Neural cell (in vitro differentiated cells): ENCODE data around the gene MBNL3. TPM values are rescaled to one million over a fixed set of nuclear protein-coding genes. Genes with fewer than 3 reads are reported as not detected.

ENCODE experiments used
- H2AFZ ChIP-seq: fragments of 200-600, 300-800 bp; sonication (generic), shearing (Covaris generic); 2 replicates; pipeline ENCODE4 v1.6.0; 2014; ENCODE audit warnings: low read depth, mild to moderate bottlenecking, antibody characterized with exemption, low read length, moderate library complexity
- H3F3A ChIP-seq: fragments of 200-600 bp; shearing (Covaris generic); 2 replicates; pipeline ENCODE4 v1.6.1; 2016; ENCODE audit warnings: mild to moderate bottlenecking, moderate library complexity, mixed read lengths, antibody characterized with exemption, low read length; ENCODE audit not compliant: insufficient read depth, poor library complexity, severe bottlenecking
- H3K27ac ChIP-seq: fragments of 200-600, 300-800 bp; sonication (generic), shearing (Covaris generic); 2 replicates; pipeline ENCODE4 v1.5.1; 2014; ENCODE audit warnings: mild to moderate bottlenecking, low read length, moderate library complexity
- H3K27me3 ChIP-seq: fragments of 300-800, 200-600 bp; sonication (generic), shearing (Covaris generic); 2 replicates; pipeline ENCODE4 v1.6.0; 2014; ENCODE audit warnings: mild to moderate bottlenecking, low read depth, low read length, moderate library complexity; ENCODE audit not compliant: insufficient read depth
- H3K36me3 ChIP-seq: fragments of 300-800, 200-600 bp; sonication (generic), shearing (Covaris generic); 2 replicates; pipeline ENCODE4 v1.5.1; 2014; ENCODE audit warnings: mild to moderate bottlenecking, antibody characterized with exemption, low read length, moderate library complexity; ENCODE audit not compliant: insufficient read depth
- H3K4me2 ChIP-seq: fragments of 300-800, 200-600 bp; sonication (generic), shearing (Covaris generic); 2 replicates; pipeline ENCODE4 v1.6.0; 2014; ENCODE audit warnings: mild to moderate bottlenecking, low read length
- H3K4me3 ChIP-seq: fragments of 300-800, 200-600 bp; sonication (generic), shearing (Covaris generic); 2 replicates; pipeline ENCODE4 v1.5.1; 2014; ENCODE audit warnings: mild to moderate bottlenecking, low read length, moderate library complexity
- H3K79me2 ChIP-seq: fragments of 200-600 bp; shearing (Covaris generic); replicated peaks from 2 replicates; pipeline ENCODE4 v1.6.0; 2014; ENCODE audit warnings: mild to moderate bottlenecking, low read length, moderate library complexity; ENCODE audit not compliant: insufficient read depth
- H3K9ac ChIP-seq: fragments of 300-800, 200-600 bp; sonication (generic), shearing (Covaris generic); 2 replicates; pipeline ENCODE4 v1.6.1; 2016; ENCODE audit warnings: mild to moderate bottlenecking, low read length, mixed read lengths
- H3K9me2 ChIP-seq: fragments of 200-600 bp; shearing (Covaris generic); 2 replicates; pipeline ENCODE4 v1.6.1; 2016; ENCODE audit warnings: mild to moderate bottlenecking, low read length, mixed read lengths; ENCODE audit not compliant: insufficient read depth
- H3K9me3 ChIP-seq: fragments of 200-600, 300-800 bp; sonication (generic), shearing (Covaris generic); 2 replicates; pipeline ENCODE4 v1.6.1; 2016; ENCODE audit warnings: mild to moderate bottlenecking, mixed run types, low read length, moderate library complexity, mixed read lengths
- H4K20me1 ChIP-seq: fragments of 200-600 bp; shearing (Covaris generic); 2 replicates; pipeline ENCODE4 v1.6.1; 2016; ENCODE audit warnings: mild to moderate bottlenecking, mixed run types; ENCODE audit not compliant: insufficient read depth
- CTCF ChIP-seq: fragments of 450-650 bp; IDR thresholded peaks from 2 replicates; pipeline ENCODE4 v1.5.1; 2014; ENCODE audit warnings: antibody characterized with exemption, mild to moderate bottlenecking, moderate library complexity; ENCODE audit not compliant: poor library complexity, severe bottlenecking
- EP300 ChIP-seq: fragments of 450-650 bp; conservative IDR thresholded peaks from 2 replicates; pipeline ENCODE4 v1.6.1; 2014; ENCODE audit warnings: antibody characterized with exemption, mild to moderate bottlenecking, moderate library complexity; ENCODE audit not compliant: poor library complexity, severe bottlenecking
- EZH2 ChIP-seq: fragments of 200-600, 300-800 bp; shearing (Covaris generic), sonication (generic); IDR thresholded peaks from 2 replicates; pipeline ENCODE4 v1.6.1; 2014; ENCODE audit warnings: antibody characterized with exemption, low read length, borderline replicate concordance, mild to moderate bottlenecking; ENCODE audit not compliant: insufficient read depth, poor library complexity, severe bottlenecking
- POLR2AphosphoS5 ChIP-seq: IDR thresholded peaks from 2 replicates; pipeline ENCODE4 v1.6.1; 2012
- RAD21 ChIP-seq: fragments of 450-650 bp; conservative IDR thresholded peaks from 2 replicates; pipeline ENCODE4 v1.6.1; 2014; ENCODE audit warnings: antibody characterized with exemption, mild to moderate bottlenecking, moderate library complexity
- REST ChIP-seq: IDR thresholded peaks from 2 replicates; pipeline ENCODE4 v1.6.1; 2012; ENCODE audit warnings: borderline replicate concordance
- SMC3 ChIP-seq: fragments of 450-650 bp; conservative IDR thresholded peaks from 2 replicates; pipeline ENCODE4 v1.6.1; 2014; ENCODE audit warnings: antibody characterized with exemption, mild to moderate bottlenecking, moderate library complexity; ENCODE audit not compliant: poor library complexity
- TAF1 ChIP-seq: IDR thresholded peaks from 2 replicates; pipeline ENCODE4 v1.6.1; 2012; ENCODE audit warnings: low read depth
- polyA plus RNA-seq: library from polyadenylated mRNA; depleted of rRNA; stranded (reverse); fragments of >200 nt; gene quantifications from 2 replicates; pipeline ENCODE4 v1.2.3, GENCODE V29; 2014

The MBNL3 gene
- polyA plus RNA-seq, 1 donor from 2014 or later, result 0.09 TPM

- no peaks in the 10 kb centered on the region for H3F3A ChIP-seq
- no peaks in the 10 kb centered on the region for H3K9me3 ChIP-seq
- TF ChIP-seq CTCF (no peak), POLR2AphosphoS5 (no peak), EZH2 (no peak), TAF1 (no peak), EP300 (no peak), RAD21 (no peak)
- H3K4me3 ChIP-seq, result no peak overlapping the region
- H3K4me2 ChIP-seq, result no peak overlapping the region
- H3K27me3 ChIP-seq, result no peaks in the 10 kb centered on the region
- H3K9ac ChIP-seq, result no peak overlapping the region
- no peaks in the 10 kb centered on the region for H3K79me2 ChIP-seq
- no peak overlapping the region for H2AFZ ChIP-seq
- H3K27ac ChIP-seq, result no peak overlapping the region
- H3K36me3 ChIP-seq, result no peaks in the 10 kb centered on the region
- no peaks in the 10 kb centered on the region for H3K9me2 ChIP-seq
- no peaks in the 10 kb centered on the region for H4K20me1 ChIP-seq
These were observed 78.9 kb downstream of the MBNL3 start for GRCh38 chrX:132409780-132410556.

- H3K27ac ChIP-seq, result no peak overlapping the region
- H2AFZ ChIP-seq, result no peak overlapping the region
- H4K20me1 ChIP-seq, result no peaks in the 10 kb centered on the region
- no peak overlapping the region for H3K9ac ChIP-seq
- H3K27me3 ChIP-seq, result no peaks in the 10 kb centered on the region
- H3K9me2 ChIP-seq, result no peaks in the 10 kb centered on the region
- H3F3A ChIP-seq, result no peaks in the 10 kb centered on the region
- no peak for TF ChIP-seq RAD21
- no peak for TF ChIP-seq CTCF
- TF ChIP-seq POLR2AphosphoS5, result no peak
- TF ChIP-seq EP300, result no peak
- TF ChIP-seq TAF1, result no peak
- no peak for TF ChIP-seq SMC3
- no peak for TF ChIP-seq EZH2
- no peak for TF ChIP-seq REST
- no peaks in the 10 kb centered on the region for H3K79me2 ChIP-seq
- H3K4me3 ChIP-seq, result no peak overlapping the region
- no peak overlapping the region for H3K4me2 ChIP-seq
- H3K36me3 ChIP-seq, result no peaks in the 10 kb centered on the region
- no peaks in the 10 kb centered on the region for H3K9me3 ChIP-seq
These were observed 81.1 kb downstream of the MBNL3 start for GRCh38 chrX:132407691-132408090.
